HepG2 (cell line): ENCODE results near the gene FNDC3A. TPM values are rescaled to one million over a fixed set of nuclear protein-coding genes. Genes with fewer than 3 reads are reported as not detected.

Source experiments
- ATAC-seq: fragments of 200-7000 bp; cut with Tn5 transposase; 3 replicates; pipeline ENCODE4 v1.9.1; 2020; ENCODE audit warnings: mild to moderate bottlenecking, moderate library complexity
- BruUV-seq: library from RNA; stranded (reverse); fragments of 400-500 nt; replicated peaks from 2 replicates; lab custom pipeline; 2021; lab: Mats Ljungman, UMichigan
- CTCF ChIA-PET: fragments of 300-600 bp; formaldehyde crosslinking; extraction: SDS; loops from one replicate; lab custom pipeline; 2021; ENCODE audit warnings: low total read pairs, inconsistent platforms, low intra/inter-chr PET ratio; lab: Yijun Ruan, JAX
- POLR2A ChIA-PET: fragments of 350-600 bp; sonication (Branson Sonifier 250); formaldehyde crosslinking; loops from one replicate; lab custom pipeline; 2020; ENCODE audit warnings: antibody characterized with exemption, inconsistent platforms; lab: Yijun Ruan, JAX
- DNase-seq: peaks from one replicate; pipeline ENCODE4 v3.0.0-alpha.2; 2015; ENCODE audit warnings: low spot score
- FAIRE-seq: peaks from 3 replicates; lab custom pipeline; 2011; peaks lifted over from hg19 to GRCh38; lab: Jason Lieb, UNC
- H2AFZ ChIP-seq: one replicate; pipeline ENCODE4 v1.6.1; 2011; ENCODE audit warnings: low read length, inconsistent platforms
- H3K27ac ChIP-seq: fragments of 300-600 bp; 3 replicates; pipeline ENCODE4 v1.8.0; 2011; ENCODE audit warnings: mixed run types, mild to moderate bottlenecking, mixed read lengths, low read length, inconsistent platforms; ENCODE audit not compliant: insufficient read depth; ENCODE audit errors: extremely low read length
- H3K27me3 ChIP-seq, 2 experiments: fragments of 200-600 bp in 1 of 2; 2 replicates in 1 of 2; 3 replicates in 1 of 2; pipeline versions ENCODE4 v1.6.0 to v1.8.0; 2011; ENCODE audit warnings: low read length in 2 of 2, mild to moderate bottlenecking in 2 of 2, moderate library complexity in 2 of 2, inconsistent platforms in 1 of 2; ENCODE audit not compliant: insufficient read depth in 2 of 2, control insufficient read depth in 1 of 2
- H3K36me3 ChIP-seq, 2 experiments: fragments of 200-600 bp in 1 of 2; replicated peaks in 1 of 2; 2 replicates in 1 of 2; 3 replicates in 1 of 2; pipeline versions ENCODE4 v1.5.1 to v1.8.0; 2011; ENCODE audit warnings: low read length in 2 of 2, inconsistent platforms in 1 of 2; ENCODE audit not compliant: insufficient read depth in 2 of 2, control insufficient read depth in 1 of 2
- H3K4me1 ChIP-seq: 2 replicates; pipeline ENCODE4 v1.5.1; 2012; ENCODE audit warnings: low read length, inconsistent platforms; ENCODE audit not compliant: insufficient read depth
- H3K4me2 ChIP-seq: 2 replicates; pipeline ENCODE4 v1.6.0; 2011; ENCODE audit warnings: low read depth, low read length, inconsistent platforms
- H3K4me3 ChIP-seq, 3 experiments: fragments of 200-600 bp in 1 of 3; sonication (generic), shearing (Covaris generic) in 1 of 3; replicated peaks in 1 of 3; 2 replicates each; pipeline ENCODE4 v1.5.1; 2011 to 2016; ENCODE audit warnings: low read length in 3 of 3, inconsistent platforms in 2 of 3, low read depth in 2 of 3, mild to moderate bottlenecking in 2 of 3, control low read depth in 1 of 3, mixed read lengths in 1 of 3; ENCODE audit not compliant: insufficient read depth in 1 of 3
- H3K79me2 ChIP-seq: one replicate; pipeline ENCODE4 v1.6.1; 2011; ENCODE audit warnings: low read length, inconsistent platforms; ENCODE audit not compliant: insufficient read depth
- H3K9ac ChIP-seq: 2 replicates; pipeline ENCODE4 v1.6.0; 2011; ENCODE audit warnings: mild to moderate bottlenecking, low read depth, low read length, inconsistent platforms; ENCODE audit not compliant: insufficient read depth
- H3K9me3 ChIP-seq: 2 replicates; pipeline ENCODE4 v1.5.1; 2012; ENCODE audit warnings: mild to moderate bottlenecking, low read length
- H4K20me1 ChIP-seq: 2 replicates; pipeline ENCODE4 v1.6.0; 2011; ENCODE audit warnings: inconsistent platforms, mild to moderate bottlenecking, low read length, moderate library complexity; ENCODE audit not compliant: insufficient read depth
- HNRNPH1 ChIP-seq: fragments of 200-400 bp; formaldehyde crosslinking; optimal IDR thresholded peaks from 2 replicates; pipeline ENCODE3; 2017; ENCODE audit warnings: mild to moderate bottlenecking, low read depth, low read length
- KAT8 ChIP-seq: IDR thresholded peaks from 2 replicates; pipeline ENCODE4 v1.6.1; 2016; ENCODE audit warnings: missing genetic modification reagents, missing compliant biosample characterization
- MYC ChIP-seq: sonication (generic); formaldehyde crosslinking; IDR thresholded peaks from 2 replicates; pipeline ENCODE4 v1.9.0; 2021; ENCODE audit warnings: missing genetic modification reagents, borderline replicate concordance
- RNF2 ChIP-seq: fragments of 450-650 bp; conservative IDR thresholded peaks from 2 replicates; pipeline ENCODE4 v1.6.1; 2016; ENCODE audit warnings: low read depth
- TCF7L2 ChIP-seq: IDR thresholded peaks from 2 replicates; pipeline ENCODE4 v1.6.1; 2011; ENCODE audit warnings: mild to moderate bottlenecking, low read depth, low read length, moderate library complexity
- ZFP82 ChIP-seq: sonication (generic); formaldehyde crosslinking; IDR thresholded peaks from 2 replicates; pipeline ENCODE4 v1.5.1; 2020; ENCODE audit warnings: mild to moderate bottlenecking, missing genetic modification reagents, borderline replicate concordance
- ZNF337 ChIP-seq: sonication (generic); formaldehyde crosslinking; IDR thresholded peaks from 2 replicates; pipeline ENCODE4 v1.5.1; 2020; ENCODE audit warnings: missing genetic modification reagents, low read depth, mild to moderate bottlenecking, borderline replicate concordance
- ZNF34 ChIP-seq: sonication (generic); formaldehyde crosslinking; IDR thresholded peaks from 2 replicates; pipeline ENCODE4 v1.4.0; 2020; ENCODE audit warnings: mild to moderate bottlenecking, missing genetic modification reagents, borderline replicate concordance
- ZNF788 ChIP-seq: sonication (generic); formaldehyde crosslinking; IDR thresholded peaks from 2 replicates; pipeline ENCODE4 v1.5.0; 2020; ENCODE audit warnings: mild to moderate bottlenecking, missing genetic modification reagents, borderline replicate concordance
- ZNF841 ChIP-seq: sonication (generic); formaldehyde crosslinking; IDR thresholded peaks from 2 replicates; pipeline ENCODE4 v1.8.1; 2023; ENCODE audit warnings: missing genetic modification reagents, borderline replicate concordance
- WGBS: methylation state at CpG from one replicate; pipeline ENCODE4 v1.1.6; 2017; ENCODE audit warnings: low lambda C conversion rate; 5-methylcytosine and 5-hydroxymethylcytosine counted together
- in situ Hi-C: cut with HindIII; loops from 2 replicates; pipeline ENCODE4 v1.10.0; 2017; ENCODE audit warnings: low pct_unique_long_range_greater_than_20kb; ENCODE audit not compliant: extremely low pct_ligation_motif_present
- intact Hi-C: fragments of 100-400 bp; cut with micrococcal nuclease; formaldehyde crosslinking; loops from one replicate; pipeline ENCODE4 v1.10.0; 2022; ENCODE audit not compliant: unreplicated experiment
- polyA plus RNA-seq, 8 experiments: library from polyadenylated mRNA; depleted of rRNA in 3 of 8; stranded (reverse) in 7 of 8; unstranded in 1 of 8; fragments of >200 nt; fragmentation: Illumina TruSeq in 4 of 8; extraction: Trizol in 4 of 8; gene quantifications; 2 replicates each; pipeline versions ENCODE4 v1.2.1 to v1.2.3, GENCODE V29; 2011 to 2016; ENCODE audit warnings: low read depth in 4 of 8, missing spikeins in 1 of 8, mixed read lengths in 1 of 8; ENCODE audit not compliant: insufficient read depth in 1 of 8
- total RNA-seq, 5 experiments: library from RNA; depleted of rRNA; stranded (reverse); fragments of >200 nt; fragmentation: Illumina TruSeq; extraction: Trizol; gene quantifications; 2 replicates each; pipeline ENCODE4 v1.2.3, GENCODE V29; 2016; ENCODE audit warnings: low read depth in 1 of 5
- TF ChIP-seq, protein P1 (sequence below): sonication (generic); formaldehyde crosslinking; IDR thresholded peaks from 2 replicates; pipeline ENCODE4 v1.5.1; 2020; ENCODE audit warnings: mild to moderate bottlenecking, moderate library complexity, missing genetic modification reagents
- TF ChIP-seq, protein P2 (sequence below): IDR thresholded peaks from 2 replicates; pipeline ENCODE4 v1.6.1; 2018; ENCODE audit warnings: missing genetic modification reagents
- TF ChIP-seq, protein P3 (sequence below): sonication (generic); formaldehyde crosslinking; conservative IDR thresholded peaks from 2 replicates; pipeline ENCODE4 v1.4.0; 2020; ENCODE audit warnings: missing genetic modification reagents
- TF ChIP-seq, protein P4 (sequence below): sonication (generic); formaldehyde crosslinking; IDR thresholded peaks from 2 replicates; pipeline ENCODE4 v1.4.0; 2020; ENCODE audit warnings: mild to moderate bottlenecking, missing genetic modification reagents

The FNDC3A gene
- total and polyA plus RNA-seq, 2 of the 13 experiments (the other 11 are each of a cell fraction or from before 2014, with no cell fraction given): 36.7 to 39.3 TPM

DNA sequence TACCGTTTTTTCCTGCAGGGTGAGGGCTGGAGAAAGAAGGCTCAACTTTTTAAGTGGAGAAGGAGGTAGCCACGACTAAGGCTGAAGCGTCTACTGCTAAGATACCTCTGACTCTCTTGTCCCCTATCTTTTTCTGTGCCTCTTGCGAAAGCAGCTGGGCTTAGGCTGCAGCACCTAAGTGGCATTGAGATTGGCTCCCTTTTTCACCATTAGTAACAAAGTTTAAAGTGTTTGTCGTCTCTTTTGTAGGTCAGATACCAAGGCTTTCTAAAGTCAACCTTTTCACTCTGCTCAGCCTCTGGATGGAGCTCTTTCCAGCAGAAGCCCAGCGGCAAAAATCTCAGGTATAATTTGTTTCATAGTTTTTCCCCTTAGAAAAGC lies 272.9 kb downstream of the FNDC3A start (continued):
- TF ChIP-seq ZNF788 (CRISPR knock-in tag) (no peak), TCF7L2 (no peak)
- TF ChIP-seq, protein P1, sequence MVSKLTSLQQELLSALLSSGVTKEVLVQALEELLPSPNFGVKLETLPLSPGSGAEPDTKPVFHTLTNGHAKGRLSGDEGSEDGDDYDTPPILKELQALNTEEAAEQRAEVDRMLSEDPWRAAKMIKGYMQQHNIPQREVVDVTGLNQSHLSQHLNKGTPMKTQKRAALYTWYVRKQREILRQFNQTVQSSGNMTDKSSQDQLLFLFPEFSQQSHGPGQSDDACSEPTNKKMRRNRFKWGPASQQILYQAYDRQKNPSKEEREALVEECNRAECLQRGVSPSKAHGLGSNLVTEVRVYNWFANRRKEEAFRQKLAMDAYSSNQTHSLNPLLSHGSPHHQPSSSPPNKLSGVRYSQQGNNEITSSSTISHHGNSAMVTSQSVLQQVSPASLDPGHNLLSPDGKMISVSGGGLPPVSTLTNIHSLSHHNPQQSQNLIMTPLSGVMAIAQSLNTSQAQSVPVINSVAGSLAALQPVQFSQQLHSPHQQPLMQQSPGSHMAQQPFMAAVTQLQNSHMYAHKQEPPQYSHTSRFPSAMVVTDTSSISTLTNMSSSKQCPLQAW (CRISPR knock-in tag): no peak

DNA sequence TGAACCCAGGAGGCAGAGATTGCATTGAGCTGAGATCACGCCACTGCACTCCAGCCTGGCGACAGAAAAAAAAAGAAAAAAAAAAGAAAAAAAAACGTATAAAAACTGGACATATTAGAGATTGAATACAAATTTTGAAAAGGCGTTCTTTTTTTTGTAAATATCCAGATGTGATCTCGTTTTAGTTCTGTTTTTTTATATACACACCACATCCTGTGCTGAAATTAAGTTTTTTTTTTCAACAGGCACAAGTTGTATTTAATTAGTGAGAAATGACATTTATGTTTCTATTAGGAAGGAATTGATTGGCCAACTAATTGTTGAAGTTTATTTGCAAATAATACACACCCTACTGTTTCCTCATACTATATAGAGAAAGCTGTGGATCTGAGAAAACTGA lies 275.6 kb downstream of the FNDC3A start:
- WGBS: 93% methylated on average over 5 of the region's 5 CpGs
- ChIA-PET CTCF (no interaction called here), POLR2A (no interaction called here)
- Histone ChIP-seq H3K36me3 (peaks cover 5 to 24% of the 10 kb centered on the region in 2 experiments; a peak in 4 of 5 replicates), H3K4me2 (no peak overlapping the region), H4K20me1 (no peaks in the 10 kb centered on the region), H2AFZ (no peak overlapping the region), H3K4me3 (no peak overlapping the region), H3K27me3 (no peaks in the 10 kb centered on the region; a peak in 1 of 5 replicates), H3K27ac (no peak overlapping the region), H3K9me3 (no peaks in the 10 kb centered on the region), H3K9ac (no peak overlapping the region), H3K79me2 (peaks cover 7% of the 10 kb centered on the region), H3K4me1 (peaks cover 18% of the 10 kb centered on the region)
- ATAC-seq (no peak), DNase-seq (no peak), FAIRE-seq (no peak)
- in situ Hi-C loops (no loop called here), intact Hi-C loops (no loop called here)
- BruUV-seq: no TSS peak
- TF ChIP-seq ZNF34 (no peak), MYC (CRISPR knock-in tag) (no peak), KAT8 (CRISPR knock-in tag) (no peak), ZNF337 (CRISPR knock-in tag) (no peak), HNRNPH1 (no peak), ZNF841 (CRISPR knock-in tag) (no peak), RNF2 (no peak), ZFP82 (no peak)
- TF ChIP-seq, protein P2, sequence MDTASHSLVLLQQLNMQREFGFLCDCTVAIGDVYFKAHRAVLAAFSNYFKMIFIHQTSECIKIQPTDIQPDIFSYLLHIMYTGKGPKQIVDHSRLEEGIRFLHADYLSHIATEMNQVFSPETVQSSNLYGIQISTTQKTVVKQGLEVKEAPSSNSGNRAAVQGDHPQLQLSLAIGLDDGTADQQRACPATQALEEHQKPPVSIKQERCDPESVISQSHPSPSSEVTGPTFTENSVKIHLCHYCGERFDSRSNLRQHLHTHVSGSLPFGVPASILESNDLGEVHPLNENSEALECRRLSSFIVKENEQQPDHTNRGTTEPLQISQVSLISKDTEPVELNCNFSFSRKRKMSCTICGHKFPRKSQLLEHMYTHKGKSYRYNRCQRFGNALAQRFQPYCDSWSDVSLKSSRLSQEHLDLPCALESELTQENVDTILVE (CRISPR knock-in tag): no peak
- TF ChIP-seq, protein P3, sequence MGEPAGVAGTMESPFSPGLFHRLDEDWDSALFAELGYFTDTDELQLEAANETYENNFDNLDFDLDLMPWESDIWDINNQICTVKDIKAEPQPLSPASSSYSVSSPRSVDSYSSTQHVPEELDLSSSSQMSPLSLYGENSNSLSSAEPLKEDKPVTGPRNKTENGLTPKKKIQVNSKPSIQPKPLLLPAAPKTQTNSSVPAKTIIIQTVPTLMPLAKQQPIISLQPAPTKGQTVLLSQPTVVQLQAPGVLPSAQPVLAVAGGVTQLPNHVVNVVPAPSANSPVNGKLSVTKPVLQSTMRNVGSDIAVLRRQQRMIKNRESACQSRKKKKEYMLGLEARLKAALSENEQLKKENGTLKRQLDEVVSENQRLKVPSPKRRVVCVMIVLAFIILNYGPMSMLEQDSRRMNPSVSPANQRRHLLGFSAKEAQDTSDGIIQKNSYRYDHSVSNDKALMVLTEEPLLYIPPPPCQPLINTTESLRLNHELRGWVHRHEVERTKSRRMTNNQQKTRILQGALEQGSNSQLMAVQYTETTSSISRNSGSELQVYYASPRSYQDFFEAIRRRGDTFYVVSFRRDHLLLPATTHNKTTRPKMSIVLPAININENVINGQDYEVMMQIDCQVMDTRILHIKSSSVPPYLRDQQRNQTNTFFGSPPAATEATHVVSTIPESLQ (CRISPR knock-in tag): no peak
- TF ChIP-seq, protein P4, sequence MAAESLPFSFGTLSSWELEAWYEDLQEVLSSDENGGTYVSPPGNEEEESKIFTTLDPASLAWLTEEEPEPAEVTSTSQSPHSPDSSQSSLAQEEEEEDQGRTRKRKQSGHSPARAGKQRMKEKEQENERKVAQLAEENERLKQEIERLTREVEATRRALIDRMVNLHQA (CRISPR knock-in tag): no peak
